ENCODE measurements around the gene ZNF318. TPM values are rescaled to one million over a fixed set of nuclear protein-coding genes. Genes with fewer than 3 reads are reported as not detected.
"Not testable (repeated sequence)": the region's sequence is repeated elsewhere in the genome, so short reads cannot be mapped to it uniquely, and the experiment has no call there.

The ZNF318 gene
- total RNA-seq, 1 experiment from 2014 or later = 23.8 TPM

DNA sequence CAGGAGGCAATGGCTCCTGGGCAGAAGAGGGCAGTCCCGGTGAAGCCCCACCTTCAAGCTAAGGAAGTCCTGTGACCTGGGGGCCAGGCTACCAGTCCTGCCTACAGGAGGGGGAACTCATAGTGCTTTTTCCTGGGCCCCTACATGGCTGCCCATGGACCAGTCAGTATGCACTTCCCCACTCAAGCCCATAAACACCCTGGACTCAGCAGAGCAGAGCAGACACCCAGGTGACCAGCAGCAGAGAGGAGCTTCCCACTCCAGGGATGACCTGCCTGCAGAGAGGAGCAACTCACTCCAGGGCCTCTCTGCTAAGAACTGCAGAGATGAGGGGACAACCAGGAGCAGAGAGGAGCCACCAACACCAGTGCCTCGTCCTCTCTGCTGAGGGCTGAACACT, 43.6 kb upstream of the ZNF318 start:
- H3K4me3 ChIP-seq (ENCODE audit: low read depth, low read length, poor library complexity, severe bottlenecking) = no peak overlapping the region
- no peaks in the 10 kb centered on the region for H3K36me3 ChIP-seq (ENCODE audit: insufficient read depth, low read length, poor library complexity, severe bottlenecking)
- TF ChIP-seq, protein P1, sequence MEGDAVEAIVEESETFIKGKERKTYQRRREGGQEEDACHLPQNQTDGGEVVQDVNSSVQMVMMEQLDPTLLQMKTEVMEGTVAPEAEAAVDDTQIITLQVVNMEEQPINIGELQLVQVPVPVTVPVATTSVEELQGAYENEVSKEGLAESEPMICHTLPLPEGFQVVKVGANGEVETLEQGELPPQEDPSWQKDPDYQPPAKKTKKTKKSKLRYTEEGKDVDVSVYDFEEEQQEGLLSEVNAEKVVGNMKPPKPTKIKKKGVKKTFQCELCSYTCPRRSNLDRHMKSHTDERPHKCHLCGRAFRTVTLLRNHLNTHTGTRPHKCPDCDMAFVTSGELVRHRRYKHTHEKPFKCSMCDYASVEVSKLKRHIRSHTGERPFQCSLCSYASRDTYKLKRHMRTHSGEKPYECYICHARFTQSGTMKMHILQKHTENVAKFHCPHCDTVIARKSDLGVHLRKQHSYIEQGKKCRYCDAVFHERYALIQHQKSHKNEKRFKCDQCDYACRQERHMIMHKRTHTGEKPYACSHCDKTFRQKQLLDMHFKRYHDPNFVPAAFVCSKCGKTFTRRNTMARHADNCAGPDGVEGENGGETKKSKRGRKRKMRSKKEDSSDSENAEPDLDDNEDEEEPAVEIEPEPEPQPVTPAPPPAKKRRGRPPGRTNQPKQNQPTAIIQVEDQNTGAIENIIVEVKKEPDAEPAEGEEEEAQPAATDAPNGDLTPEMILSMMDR (conservative IDR thresholded peaks at IDR 0.05; ENCODE audit: low read depth, low read length) = no peak
- no peak for TF ChIP-seq EZH2 (IDR thresholded peaks at IDR 0.05; ENCODE audit: borderline replicate concordance, low read depth, low read length, poor library complexity, severe bottlenecking)
- ChIA-PET CTCF (no interaction called here), POLR2A (ENCODE audit: low non-redundant PET) (no interaction called here)
- BruUV-seq (replicated peaks) = no TSS peak
- intact Hi-C loops (cut with micrococcal nuclease; ENCODE audit: unreplicated experiment) = no loop called here
- H3K4me1 ChIP-seq (ENCODE audit: insufficient read depth, low read length, poor library complexity, severe bottlenecking) = no peaks in the 10 kb centered on the region
- no peak for DNase-seq (ENCODE audit: low spot score)
- H3K9me3 ChIP-seq (ENCODE audit: low read depth, low read length, poor library complexity, severe bottlenecking) = no peaks in the 10 kb centered on the region
- no peaks in the 10 kb centered on the region for H3K27me3 ChIP-seq (replicated peaks; ENCODE audit: insufficient read depth, low read depth, low read length, poor library complexity)
- H3K27ac ChIP-seq (ENCODE audit: low read depth, low read length, poor library complexity, severe bottlenecking) = no peak overlapping the region

DNA sequence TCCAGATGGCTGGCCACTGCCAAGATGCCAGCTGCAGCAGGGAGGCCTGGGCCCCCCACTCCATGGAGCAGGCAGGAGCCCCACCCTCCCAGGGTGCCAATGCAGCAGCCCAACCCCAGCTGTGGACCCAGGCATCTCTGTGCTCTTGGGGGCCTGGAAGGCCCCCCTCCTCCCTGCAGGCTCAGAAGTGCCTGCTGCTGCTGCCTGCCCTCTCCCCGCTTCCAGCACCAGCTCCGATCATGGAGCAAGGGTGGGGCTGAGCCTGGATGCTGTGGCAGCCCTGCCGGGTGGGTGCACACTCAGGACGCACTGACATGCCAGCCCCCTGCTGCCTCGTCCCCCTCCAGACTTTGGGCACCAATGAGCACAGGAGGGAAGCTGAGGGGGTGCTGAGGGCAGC, 43.1 kb upstream of the ZNF318 start:
- Histone ChIP-seq H3K36me3 (ENCODE audit: insufficient read depth, low read length, poor library complexity, severe bottlenecking) (no peaks in the 10 kb centered on the region), H3K27ac (ENCODE audit: low read depth, low read length, poor library complexity, severe bottlenecking) (no peak overlapping the region), H3K4me3 (ENCODE audit: low read depth, low read length, poor library complexity, severe bottlenecking) (no peak overlapping the region), H3K4me1 (ENCODE audit: insufficient read depth, low read length, poor library complexity, severe bottlenecking) (no peaks in the 10 kb centered on the region), H3K27me3 (replicated peaks; ENCODE audit: insufficient read depth, low read depth, low read length, poor library complexity) (no peaks in the 10 kb centered on the region), H3K9me3 (ENCODE audit: low read depth, low read length, poor library complexity, severe bottlenecking) (no peaks in the 10 kb centered on the region)
- CTCF ChIA-PET = no interaction called here
- POLR2A ChIA-PET (ENCODE audit: low non-redundant PET) = no interaction called here
- no peak for DNase-seq (ENCODE audit: low spot score)
- no peak for TF ChIP-seq EZH2 (IDR thresholded peaks at IDR 0.05; ENCODE audit: borderline replicate concordance, low read depth, low read length, poor library complexity, severe bottlenecking)
- TF ChIP-seq, protein P1 (conservative IDR thresholded peaks at IDR 0.05; ENCODE audit: low read depth, low read length) = no peak
- intact Hi-C loops (cut with micrococcal nuclease; ENCODE audit: unreplicated experiment) = no loop called here
- no TSS peak for BruUV-seq (replicated peaks)

DNA sequence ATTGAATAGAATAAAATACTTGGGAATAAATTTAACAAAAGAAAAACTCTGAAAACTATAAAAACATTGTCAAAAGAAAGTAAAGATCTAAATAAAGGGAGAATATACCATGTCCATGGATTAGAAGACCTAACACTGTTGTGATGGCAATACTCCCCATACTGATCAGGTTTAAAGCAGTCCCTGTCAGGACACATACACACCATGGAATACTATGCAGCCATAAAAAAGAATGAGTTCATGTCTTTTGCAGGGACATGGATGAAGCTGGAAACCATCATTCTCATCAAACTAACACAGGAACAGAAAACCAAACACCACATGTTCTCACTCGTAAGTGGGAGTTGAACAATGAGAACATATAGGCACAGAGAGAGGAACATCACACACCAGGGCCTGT, 41.3 kb upstream of the ZNF318 start:
- BruUV-seq (replicated peaks); intact Hi-C loops (cut with micrococcal nuclease; ENCODE audit: unreplicated experiment); H3K9me3 ChIP-seq (ENCODE audit: low read depth, low read length, poor library complexity, severe bottlenecking); CTCF ChIA-PET; H3K27ac ChIP-seq (ENCODE audit: low read depth, low read length, poor library complexity, severe bottlenecking); POLR2A ChIA-PET (ENCODE audit: low non-redundant PET); H3K36me3 ChIP-seq (ENCODE audit: insufficient read depth, low read length, poor library complexity, severe bottlenecking); H3K4me3 ChIP-seq (ENCODE audit: low read depth, low read length, poor library complexity, severe bottlenecking); H3K27me3 ChIP-seq (replicated peaks; ENCODE audit: insufficient read depth, low read depth, low read length, poor library complexity); H3K4me1 ChIP-seq (ENCODE audit: insufficient read depth, low read length, poor library complexity, severe bottlenecking); DNase-seq (ENCODE audit: low spot score): not testable (repeated sequence)

DNA sequence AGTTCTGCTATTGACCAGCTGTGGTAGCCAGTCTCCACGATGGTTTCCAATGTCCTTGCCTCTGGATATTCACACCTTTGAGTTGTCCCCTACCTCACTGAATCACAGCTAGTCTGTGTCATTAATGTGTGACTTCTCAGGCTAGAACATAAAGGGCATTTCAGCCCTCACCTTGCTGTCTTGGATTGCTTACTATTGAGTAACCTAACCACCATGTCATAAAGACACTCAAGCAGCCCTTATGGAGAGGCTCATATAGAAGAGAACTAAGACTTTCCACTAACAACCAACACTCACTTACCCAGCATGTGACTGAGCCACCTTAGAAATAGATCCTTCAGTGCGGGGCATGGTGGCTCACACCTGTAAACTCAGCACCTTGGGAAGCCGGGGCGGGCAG, 38.8 kb upstream of the ZNF318 start:
- Histone ChIP-seq H3K27ac (ENCODE audit: low read depth, low read length, poor library complexity, severe bottlenecking) (no peak overlapping the region), H3K27me3 (replicated peaks; ENCODE audit: insufficient read depth, low read depth, low read length, poor library complexity) (no peaks in the 10 kb centered on the region), H3K36me3 (ENCODE audit: insufficient read depth, low read length, poor library complexity, severe bottlenecking) (no peaks in the 10 kb centered on the region), H3K4me3 (ENCODE audit: low read depth, low read length, poor library complexity, severe bottlenecking) (no peak overlapping the region), H3K9me3 (ENCODE audit: low read depth, low read length, poor library complexity, severe bottlenecking) (no peaks in the 10 kb centered on the region), H3K4me1 (ENCODE audit: insufficient read depth, low read length, poor library complexity, severe bottlenecking) (no peaks in the 10 kb centered on the region)
- TF ChIP-seq EZH2 (IDR thresholded peaks at IDR 0.05; ENCODE audit: borderline replicate concordance, low read depth, low read length, poor library complexity, severe bottlenecking) = no peak
- TF ChIP-seq, protein P1 (conservative IDR thresholded peaks at IDR 0.05; ENCODE audit: low read depth, low read length) = no peak
- intact Hi-C loops (cut with micrococcal nuclease; ENCODE audit: unreplicated experiment) = no loop called here
- DNase-seq (ENCODE audit: low spot score) = no peak
- ChIA-PET POLR2A (ENCODE audit: low non-redundant PET) (no interaction called here), CTCF (no interaction called here)
- no TSS peak for BruUV-seq (replicated peaks)

Measured in A673 (cell line).